KMS-11 (cell line): Measurements from ENCODE around the gene PPBP.

Experiments
- H2AFZ ChIP-seq: fragments of 200-600 bp; sonication (generic); 2 replicates; pipeline ENCODE4 v1.6.1; 2016; ENCODE audit warnings: antibody characterized with exemption, mixed run types, low read depth
- H3K27ac ChIP-seq: fragments of 200-600 bp; sonication (generic); 2 replicates; pipeline ENCODE4 v1.6.1; 2016; ENCODE audit warnings: mild to moderate bottlenecking, mixed run types
- H3K27me3 ChIP-seq: fragments of 200-600 bp; sonication (generic); 2 replicates; pipeline ENCODE4 v1.6.1; 2017; ENCODE audit warnings: mild to moderate bottlenecking, low read depth, mixed run types, moderate library complexity; ENCODE audit not compliant: insufficient read depth
- H3K36me3 ChIP-seq: fragments of 200-600 bp; sonication (generic); 2 replicates; pipeline ENCODE4 v1.6.1; 2017; ENCODE audit warnings: mild to moderate bottlenecking, mixed run types; ENCODE audit not compliant: insufficient read depth
- H3K4me1 ChIP-seq: fragments of 200-600 bp; sonication (generic); 2 replicates; pipeline ENCODE4 v1.6.1; 2016; ENCODE audit warnings: mild to moderate bottlenecking, low read depth, mixed run types; ENCODE audit not compliant: poor library complexity, severe bottlenecking
- H3K4me2 ChIP-seq: fragments of 200-600 bp; sonication (generic); 2 replicates; pipeline ENCODE4 v1.7.0; 2016; ENCODE audit warnings: mild to moderate bottlenecking, mixed run types
- H3K4me3 ChIP-seq: fragments of 200-600 bp; sonication (generic); IDR thresholded peaks from 2 replicates; pipeline ENCODE4 v1.6.1; 2017; ENCODE audit warnings: low read depth, low read length, mixed read lengths; ENCODE audit not compliant: insufficient read depth
- H3K79me2 ChIP-seq: fragments of 200-600 bp; sonication (generic); 2 replicates; pipeline ENCODE4 v1.6.1; 2016; ENCODE audit warnings: low read depth, mixed run types; ENCODE audit not compliant: insufficient read depth
- H3K9ac ChIP-seq: fragments of 200-600 bp; sonication (generic); 2 replicates; pipeline ENCODE4 v1.6.1; 2016; ENCODE audit warnings: mild to moderate bottlenecking, mixed run types
- H4K20me1 ChIP-seq: fragments of 200-600 bp; sonication (generic); 2 replicates; pipeline ENCODE4 v1.6.1; 2016; ENCODE audit warnings: mild to moderate bottlenecking, mixed run types; ENCODE audit not compliant: insufficient read depth
- TF ChIP-seq, protein P1 (sequence below): fragments of 200-600 bp; sonication (generic); conservative IDR thresholded peaks from 2 replicates; pipeline ENCODE4 v1.6.1; 2017; ENCODE audit warnings: low read depth, mild to moderate bottlenecking, antibody characterized with exemption, low read length, moderate library complexity, mixed read lengths

PPBP gene

DNA sequence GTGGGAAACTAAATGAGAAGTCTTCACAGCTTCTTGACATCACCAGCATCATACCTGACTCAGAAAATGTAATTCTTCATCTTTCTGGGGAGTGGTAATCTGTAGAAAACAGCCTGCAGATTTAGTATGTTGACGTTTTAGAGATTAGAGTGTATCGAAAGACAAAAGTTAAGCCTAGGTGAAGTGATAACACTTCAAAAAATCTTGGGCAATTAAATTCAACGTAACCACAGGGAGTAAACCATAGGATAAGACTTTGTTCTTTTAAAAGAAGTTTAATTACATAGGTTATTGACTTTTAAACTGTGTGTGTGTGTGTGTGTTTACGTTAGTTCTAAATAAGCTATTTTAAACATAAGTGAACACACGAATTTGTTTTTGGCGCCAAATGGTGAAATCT, 12.3 kb upstream of the PPBP start:
- no peaks in the 10 kb centered on the region for H3K27me3 ChIP-seq
- H3K9ac ChIP-seq, result no peak overlapping the region
- TF ChIP-seq, protein P1, sequence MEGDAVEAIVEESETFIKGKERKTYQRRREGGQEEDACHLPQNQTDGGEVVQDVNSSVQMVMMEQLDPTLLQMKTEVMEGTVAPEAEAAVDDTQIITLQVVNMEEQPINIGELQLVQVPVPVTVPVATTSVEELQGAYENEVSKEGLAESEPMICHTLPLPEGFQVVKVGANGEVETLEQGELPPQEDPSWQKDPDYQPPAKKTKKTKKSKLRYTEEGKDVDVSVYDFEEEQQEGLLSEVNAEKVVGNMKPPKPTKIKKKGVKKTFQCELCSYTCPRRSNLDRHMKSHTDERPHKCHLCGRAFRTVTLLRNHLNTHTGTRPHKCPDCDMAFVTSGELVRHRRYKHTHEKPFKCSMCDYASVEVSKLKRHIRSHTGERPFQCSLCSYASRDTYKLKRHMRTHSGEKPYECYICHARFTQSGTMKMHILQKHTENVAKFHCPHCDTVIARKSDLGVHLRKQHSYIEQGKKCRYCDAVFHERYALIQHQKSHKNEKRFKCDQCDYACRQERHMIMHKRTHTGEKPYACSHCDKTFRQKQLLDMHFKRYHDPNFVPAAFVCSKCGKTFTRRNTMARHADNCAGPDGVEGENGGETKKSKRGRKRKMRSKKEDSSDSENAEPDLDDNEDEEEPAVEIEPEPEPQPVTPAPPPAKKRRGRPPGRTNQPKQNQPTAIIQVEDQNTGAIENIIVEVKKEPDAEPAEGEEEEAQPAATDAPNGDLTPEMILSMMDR, result no peak
- H3K4me3 ChIP-seq, result no peak overlapping the region
- H4K20me1 ChIP-seq, result no peaks in the 10 kb centered on the region
- no peaks in the 10 kb centered on the region for H3K4me1 ChIP-seq
- no peaks in the 10 kb centered on the region for H3K79me2 ChIP-seq
- no peak overlapping the region for H3K27ac ChIP-seq
- no peak overlapping the region for H2AFZ ChIP-seq
- H3K4me2 ChIP-seq, result no peak overlapping the region
- no peaks in the 10 kb centered on the region for H3K36me3 ChIP-seq

DNA sequence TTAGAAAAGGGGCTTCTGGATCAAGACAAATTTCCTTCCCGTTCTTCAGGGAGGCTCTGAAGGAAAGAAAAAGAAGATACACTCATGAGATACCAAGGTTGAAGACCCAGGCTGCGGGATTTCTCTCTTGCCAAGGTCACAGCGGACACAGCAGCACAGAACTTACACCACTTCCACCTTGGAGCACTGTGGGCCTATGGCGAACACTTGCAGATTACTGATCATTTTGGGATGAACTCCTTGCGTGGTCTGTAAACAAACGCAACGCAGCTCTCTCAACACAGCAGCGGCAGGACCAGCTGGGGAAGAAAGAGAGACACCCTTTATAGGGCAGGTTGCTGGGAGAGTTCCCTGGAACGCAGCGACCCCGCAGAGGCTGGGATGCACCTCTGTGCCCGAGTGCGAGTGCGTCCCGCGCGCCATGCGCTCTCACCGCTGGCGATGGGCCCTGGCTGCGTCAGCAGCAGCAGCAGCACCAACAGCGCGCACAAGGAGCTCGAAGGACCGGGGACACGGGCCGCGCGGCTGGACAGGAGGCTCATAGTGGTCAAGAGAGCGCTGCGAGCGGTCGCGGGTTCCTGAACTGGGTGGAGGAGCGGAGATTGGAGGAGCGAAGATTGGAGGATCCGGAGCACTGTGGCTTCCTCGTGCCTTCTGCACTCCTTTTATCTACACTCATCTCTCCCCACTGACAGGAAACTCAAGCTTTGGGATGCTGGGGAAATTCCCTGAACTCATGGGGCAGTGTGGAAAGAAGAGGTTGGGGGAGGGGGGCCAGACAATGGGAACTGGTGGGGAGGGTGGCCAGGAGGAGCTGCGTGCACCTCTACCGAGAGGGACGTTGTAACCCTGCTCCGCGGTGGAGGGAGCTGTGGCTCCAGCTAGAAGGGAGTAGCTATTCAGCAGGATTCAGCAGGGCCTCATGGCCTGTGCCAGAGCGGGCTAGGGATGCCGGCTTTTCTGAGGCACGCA, 10.3 kb upstream of the PPBP start, which contains the start of gene CXCL5:
Gene CXCL5 (minus strand): TSS at position 638 of the 972 bp plus-strand sequence. CDS start 96 bp downstream, at position 542.
- no peak within 1 kb of the TSS for H3K4me2 ChIP-seq
- H4K20me1 ChIP-seq, result no peaks in the 10 kb centered on the region
- no peaks in the 10 kb centered on the region for H3K27me3 ChIP-seq
- no peak within 1 kb of the TSS for H3K4me3 ChIP-seq
- no peak within 1 kb of the TSS for H2AFZ ChIP-seq
- H3K4me1 ChIP-seq, result no peaks in the 10 kb centered on the region
- no peaks in the 10 kb centered on the region for H3K36me3 ChIP-seq
- no peak within 1 kb of the TSS for H3K9ac ChIP-seq
- TF ChIP-seq, protein P1, result no peak
- H3K79me2 ChIP-seq, result no peaks in the 10 kb centered on the region
- H3K27ac ChIP-seq, result no peak within 1 kb of the TSS

- Histone ChIP-seq H3K36me3 (no peaks in the 10 kb centered on the region), H2AFZ (no peak overlapping the region), H3K4me2 (no peak overlapping the region), H3K27me3 (no peaks in the 10 kb centered on the region), H3K79me2 (no peaks in the 10 kb centered on the region), H3K4me1 (no peaks in the 10 kb centered on the region), H4K20me1 (no peaks in the 10 kb centered on the region), H3K27ac (no peak overlapping the region), H3K9ac (no peak overlapping the region), H3K4me3 (no peak overlapping the region)
- TF ChIP-seq, protein P1, result no peak
Observed at GRCh38 chr4:73992050-73992449, 4.1 kb upstream of the PPBP start.

- Histone ChIP-seq H3K36me3 (no peaks in the 10 kb centered on the region), H3K4me1 (no peaks in the 10 kb centered on the region), H3K27ac (no peak overlapping the region), H3K9ac (no peak overlapping the region), H3K27me3 (no peaks in the 10 kb centered on the region), H4K20me1 (no peaks in the 10 kb centered on the region), H3K4me3 (no peak overlapping the region), H3K4me2 (no peak overlapping the region), H2AFZ (no peak overlapping the region), H3K79me2 (no peaks in the 10 kb centered on the region)
- TF ChIP-seq, protein P1, result no peak
Observed at GRCh38 chr4:73991742-73992000, 3.7 kb upstream of the PPBP start.
